Measurements from ENCODE around the gene TRMT61A. TPM values are rescaled to one million over a fixed set of nuclear protein-coding genes. Genes with fewer than 3 reads are reported as not detected.

Gene TRMT61A
- polyA plus RNA-seq, 1 of the 3 experiments (the other 2 are of a cell fraction) = 15.8 TPM

GRCh38 chr14:103538291-103539055, 9.5 kb downstream of the TRMT61A start:
- ChIA-PET CTCF (interaction anchor here (0.8 to 6.5 kb wide), 7 partner anchors 9 to 38 kb away, joined by 3 to 72 read pairs (median 3); partner anchors contain the start of genes CKB and TRMT61A), POLR2A (interaction anchor here (0.8 kb wide), 1 partner anchor 16 kb away, joined by 5 read pairs; the partner anchor contains the start of gene CKB)
- Histone ChIP-seq H3K4me3 (ENCODE audit: low read depth in 2 of 2, low read length in 1 of 2) (no peak overlapping the region), H3F3A (replicated peaks; ENCODE audit: insufficient read depth) (peaks cover 13% of the 10 kb centered on the region), H2AFZ (ENCODE audit: low read depth) (no peak overlapping the region), H3K79me2 (ENCODE audit: insufficient read depth) (no peaks in the 10 kb centered on the region), H3K9me3 (no peaks in the 10 kb centered on the region), H3K9ac (no peak overlapping the region), H3K9me2 (no peaks in the 10 kb centered on the region), H3K4me2 (no peak overlapping the region), H3K36me3 (replicated peaks in 1 of 2; ENCODE audit: control insufficient read depth in 1 of 2, insufficient read depth in 2 of 2, low read length in 1 of 2) (peaks cover 0 to 11% of the 10 kb centered on the region in 2 experiments), H3K4me1 (ENCODE audit: control insufficient read depth in 1 of 2, insufficient read depth in 2 of 2, low read depth in 1 of 2, low read length in 1 of 2) (peaks cover 16 to 35% of the 10 kb centered on the region in 2 experiments; a peak in 3 of 4 replicates), H3K27ac (ENCODE audit: low read depth in 2 of 2, low read length in 1 of 2) (no peak overlapping the region), H4K20me1 (ENCODE audit: insufficient read depth) (no peaks in the 10 kb centered on the region), H3K27me3 (ENCODE audit: insufficient read depth) (no peaks in the 10 kb centered on the region)
- 66% methylated on average over 13 of the region's 30 CpGs for WGBS (ENCODE audit: low lambda C conversion rate)
- no peak for TF ChIP-seq TAF1 (IDR thresholded peaks at IDR 0.05; ENCODE audit: borderline replicate concordance, low read depth, low read length)
- no peak for TF ChIP-seq USF1 (IDR thresholded peaks at IDR 0.05; ENCODE audit: borderline replicate concordance, low read depth)
- no peak for TF ChIP-seq RCOR1 (IDR thresholded peaks at IDR 0.05; ENCODE audit: low read length)
- TF ChIP-seq IRF3 (IDR thresholded peaks at IDR 0.05; ENCODE audit: low read depth, low read length) = no peak
- TF ChIP-seq SMC3 (IDR thresholded peaks at IDR 0.05; ENCODE audit: low read depth, low read length) = no peak
- TF ChIP-seq POLR2AphosphoS5 (IDR thresholded peaks at IDR 0.05; ENCODE audit: low read depth, low read length) = no peak
- TF ChIP-seq PBX3 (IDR thresholded peaks at IDR 0.05) = no peak
- TF ChIP-seq FOXJ3 (CRISPR knock-in tag; IDR thresholded peaks at IDR 0.05) = no peak
- TF ChIP-seq TCF12 (IDR thresholded peaks at IDR 0.05) = no peak
- TF ChIP-seq CTCF (IDR thresholded peaks at IDR 0.05) = no peak
- TF ChIP-seq FOSL2 (IDR thresholded peaks at IDR 0.05; ENCODE audit: borderline replicate concordance, low read depth) = no peak
- DNase-seq = peak; percentile 64

All from SK-N-SH (cell line).